Superior temporal gyrus (tissue), 1 donor: ENCODE measurements around the gene HTR4.
"Not testable (repeated sequence)": the region's sequence is repeated elsewhere in the genome, so short reads cannot be mapped to it uniquely, and the experiment has no call there.

Experiments
- DNase-seq: peaks from one replicate; pipeline ENCODE4 v3.0.0-alpha.2; 2016; ENCODE audit errors: extremely low spot score

HTR4 gene

GRCh38 chr5:148532969-148533670 is 121.2 kb downstream of the HTR4 start:
- DNase-seq: no peak

GRCh38 chr5:148529450-148529849 is 124.9 kb downstream of the HTR4 start:
- not testable (repeated sequence) for DNase-seq

GRCh38 chr5:148524721-148525120 is 129.6 kb downstream of the HTR4 start:
- no peak for DNase-seq

- no peak for DNase-seq
Measured at GRCh38 chr5:148523139-148523538, 131.2 kb downstream of the HTR4 start.

- no peak for DNase-seq
Measured at GRCh38 chr5:148515460-148515859, 138.9 kb downstream of the HTR4 start.

GRCh38 chr5:148514344-148514743 is 140.0 kb downstream of the HTR4 start:
- no peak for DNase-seq

- DNase-seq: no peak
Measured at GRCh38 chr5:148512498-148512897, 141.8 kb downstream of the HTR4 start.

GRCh38 chr5:148511810-148512347 is 142.4 kb downstream of the HTR4 start:
- no peak for DNase-seq

- DNase-seq: no peak
Measured at GRCh38 chr5:148509893-148510292, 144.4 kb downstream of the HTR4 start.

GRCh38 chr5:148507648-148508047 is 146.7 kb downstream of the HTR4 start:
- no peak for DNase-seq

GRCh38 chr5:148499452-148499851 is 154.9 kb downstream of the HTR4 start:
- DNase-seq: no peak

- no peak for DNase-seq
Measured at GRCh38 chr5:148497757-148498156, 156.6 kb downstream of the HTR4 start.

- no peak for DNase-seq
Measured at GRCh38 chr5:148492351-148492750, 162.0 kb downstream of the HTR4 start.

- DNase-seq: no peak
Measured at GRCh38 chr5:148491793-148492184, 162.5 kb downstream of the HTR4 start.

GRCh38 chr5:148491015-148491792 is 163.1 kb downstream of the HTR4 start:
- DNase-seq: peak; percentile 36

GRCh38 chr5:148488757-148489156 is 165.6 kb downstream of the HTR4 start:
- no peak for DNase-seq

- no peak for DNase-seq
Measured at GRCh38 chr5:148486456-148486855, 167.9 kb downstream of the HTR4 start.

GRCh38 chr5:148484651-148485050 is 169.7 kb downstream of the HTR4 start:
- DNase-seq: no peak

GRCh38 chr5:148483750-148484149 is 170.6 kb downstream of the HTR4 start:
- DNase-seq: no peak

- DNase-seq: no peak
Measured at GRCh38 chr5:148482697-148483462, 171.4 kb downstream of the HTR4 start.

GRCh38 chr5:148482196-148482595 is 172.1 kb downstream of the HTR4 start:
- DNase-seq: no peak

GRCh38 chr5:148477429-148477828 is 176.9 kb downstream of the HTR4 start:
- no peak for DNase-seq
